Measurements from ENCODE around the gene TMEM129.
A peak's percentile ranks its signal among the peaks of the same experiment; 100 is the strongest.

The TMEM129 gene

DNA sequence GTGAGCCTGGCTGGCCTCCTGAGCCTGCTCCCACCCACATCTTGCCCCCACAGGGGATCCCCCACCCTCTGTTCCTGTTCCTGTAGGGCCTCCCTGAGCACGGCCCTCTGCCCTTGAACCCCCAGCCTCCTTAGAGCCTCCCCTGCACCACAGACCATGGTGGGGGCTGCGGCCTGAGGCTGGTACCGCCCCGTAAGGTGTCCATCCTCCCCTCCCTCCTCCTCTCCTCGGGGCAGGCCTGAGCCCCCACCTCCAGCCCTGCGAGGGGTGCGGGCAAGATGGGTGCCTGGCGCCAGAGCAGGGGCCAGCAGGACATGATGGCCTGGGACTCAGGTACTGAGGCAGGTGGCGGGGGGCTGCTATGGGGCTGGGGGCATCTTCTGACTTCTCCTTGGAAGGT is 43.5 kb upstream of the TMEM129 start:
- H3K4me3 ChIP-seq (ENCODE audit: low read length in 2 of 2) = no peak overlapping the region
- no peaks in the 10 kb centered on the region for H3K36me3 ChIP-seq (ENCODE audit: control insufficient read depth in 2 of 2, insufficient read depth in 2 of 2, low read length in 2 of 2)
- H3K27ac ChIP-seq (ENCODE audit: low read length) = no peak overlapping the region
- H3K9ac ChIP-seq (ENCODE audit: low read length in 2 of 2) = no peak overlapping the region
- no peaks in the 10 kb centered on the region for H3K9me3 ChIP-seq (ENCODE audit: control insufficient read depth in 2 of 2, low read length in 2 of 2)
- H3K27me3 ChIP-seq (ENCODE audit: control insufficient read depth in 1 of 2, insufficient read depth in 2 of 2, low read length in 2 of 2) = peaks cover 6% of the 10 kb centered on the region in 2 donors
- peaks cover 6% of the 10 kb centered on the region for H3K4me1 ChIP-seq (ENCODE audit: control insufficient read depth, insufficient read depth, low read length)

DNA sequence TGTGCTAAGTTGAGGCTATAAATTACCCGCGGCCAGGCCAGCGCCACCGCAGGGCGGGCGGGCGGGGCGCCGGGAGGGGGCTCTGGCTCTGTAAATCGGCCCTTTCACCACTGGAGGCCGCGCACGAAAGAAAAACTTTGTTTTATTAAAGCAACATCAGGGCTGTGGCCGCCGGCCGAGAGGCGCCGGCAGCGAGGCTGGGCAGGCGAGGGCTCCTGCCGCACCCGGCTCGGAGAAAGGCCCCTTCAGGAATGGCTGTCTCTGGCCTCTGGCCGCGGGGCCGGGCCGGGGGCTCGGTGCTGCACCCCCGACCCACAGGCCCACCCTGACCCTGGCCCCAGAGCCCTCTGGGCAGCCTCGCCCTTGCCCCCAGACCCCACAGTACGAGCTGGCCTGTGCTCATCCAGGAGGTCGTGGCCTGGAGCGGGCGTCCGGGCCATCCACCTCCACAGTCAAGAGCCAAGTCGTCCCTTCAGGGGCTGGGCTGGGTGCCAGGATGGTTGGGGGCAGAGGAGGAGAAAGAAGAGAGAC is 42.5 kb upstream of the TMEM129 start:
- Histone ChIP-seq H3K27me3 (ENCODE audit: control insufficient read depth in 1 of 2, insufficient read depth in 2 of 2, low read length in 2 of 2) (peaks cover 6% of the 10 kb centered on the region in 2 donors), H3K27ac (ENCODE audit: low read length) (no peak overlapping the region), H3K9me3 (ENCODE audit: control insufficient read depth in 2 of 2, low read length in 2 of 2) (no peaks in the 10 kb centered on the region), H3K4me1 (ENCODE audit: control insufficient read depth, insufficient read depth, low read length) (peaks cover 6% of the 10 kb centered on the region), H3K4me3 (ENCODE audit: low read length in 2 of 2) (peak overlapping the region in 1 of 2 donors; percentile 52), H3K36me3 (ENCODE audit: control insufficient read depth in 2 of 2, insufficient read depth in 2 of 2, low read length in 2 of 2) (no peaks in the 10 kb centered on the region), H3K9ac (ENCODE audit: low read length in 2 of 2) (no peak overlapping the region)

DNA sequence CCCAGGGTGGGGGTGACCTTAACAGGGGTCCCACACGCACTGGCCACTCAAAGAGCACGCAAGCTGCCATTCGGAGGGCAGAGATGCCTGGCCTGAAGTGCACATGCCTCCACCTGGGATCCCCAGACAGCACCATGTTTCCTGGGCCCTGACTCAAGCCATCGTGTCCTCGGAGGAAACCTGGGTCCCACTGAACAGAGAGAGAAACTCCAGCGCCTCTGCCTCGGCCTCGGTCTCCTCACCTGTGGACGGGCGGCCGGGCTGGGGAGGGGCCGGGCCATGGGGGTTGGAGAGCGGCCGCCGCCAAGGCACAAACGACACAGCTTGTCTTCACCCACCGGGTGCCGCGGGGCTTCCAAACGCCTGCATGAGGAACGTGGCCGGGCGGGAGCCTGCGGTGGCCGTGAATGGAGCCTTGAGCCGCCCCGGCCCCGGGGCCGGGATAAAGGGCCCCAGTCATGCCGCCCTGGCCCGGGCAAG is 42.0 kb upstream of the TMEM129 start:
- Histone ChIP-seq H3K9me3 (ENCODE audit: control insufficient read depth in 2 of 2, low read length in 2 of 2) (no peaks in the 10 kb centered on the region), H3K4me1 (ENCODE audit: control insufficient read depth, insufficient read depth, low read length) (peaks cover 6% of the 10 kb centered on the region), H3K27ac (ENCODE audit: low read length) (no peak overlapping the region), H3K36me3 (ENCODE audit: control insufficient read depth in 2 of 2, insufficient read depth in 2 of 2, low read length in 2 of 2) (no peaks in the 10 kb centered on the region), H3K4me3 (ENCODE audit: low read length in 2 of 2) (peak overlapping the region in 1 of 2 donors; percentile 52), H3K9ac (ENCODE audit: low read length in 2 of 2) (no peak overlapping the region), H3K27me3 (ENCODE audit: control insufficient read depth in 1 of 2, insufficient read depth in 2 of 2, low read length in 2 of 2) (peaks cover 3% of the 10 kb centered on the region in 2 donors)

DNA sequence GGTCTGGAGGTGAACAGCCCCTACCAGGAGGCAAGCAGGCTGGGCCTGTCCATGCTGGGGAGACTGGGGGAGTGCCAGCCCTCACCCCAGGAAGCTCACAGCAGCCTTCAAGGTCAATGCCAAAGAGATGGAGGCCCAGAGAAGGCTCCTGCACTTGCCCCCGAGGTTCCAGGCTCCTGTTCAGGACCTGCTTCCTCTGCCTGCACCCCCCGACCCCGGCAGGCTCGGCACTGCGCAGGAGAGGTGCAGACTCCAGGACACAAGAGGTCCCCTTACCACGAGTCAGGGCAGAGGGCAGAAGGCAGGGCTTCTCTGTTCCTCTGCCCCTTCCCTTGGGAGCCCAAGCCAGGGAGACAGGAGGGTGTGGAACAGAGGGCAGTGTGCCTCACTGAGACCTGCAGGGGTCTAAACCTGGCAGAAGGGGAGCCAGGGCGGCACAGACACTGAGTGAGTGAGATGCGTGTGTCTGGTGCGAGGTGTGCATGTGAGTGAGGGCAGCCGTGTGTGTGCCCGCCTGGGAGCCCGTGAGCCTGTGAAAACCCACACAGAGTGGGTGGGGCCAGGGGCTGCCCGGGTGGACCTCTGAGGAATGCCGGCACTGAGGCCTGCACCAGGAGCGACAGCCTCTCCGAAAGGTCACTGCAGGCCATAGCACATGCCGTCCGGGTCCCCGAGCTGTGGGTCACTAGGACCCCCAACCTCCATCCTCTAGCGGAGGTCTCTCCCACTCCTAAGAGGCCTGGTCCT is 41.3 kb upstream of the TMEM129 start:
- Histone ChIP-seq H3K36me3 (ENCODE audit: control insufficient read depth in 2 of 2, insufficient read depth in 2 of 2, low read length in 2 of 2) (no peaks in the 10 kb centered on the region), H3K4me3 (ENCODE audit: low read length in 2 of 2) (no peak overlapping the region), H3K4me1 (ENCODE audit: control insufficient read depth, insufficient read depth, low read length) (peaks cover 6% of the 10 kb centered on the region), H3K27ac (ENCODE audit: low read length) (no peak overlapping the region), H3K9me3 (ENCODE audit: control insufficient read depth in 2 of 2, low read length in 2 of 2) (no peaks in the 10 kb centered on the region), H3K9ac (ENCODE audit: low read length in 2 of 2) (no peak overlapping the region), H3K27me3 (ENCODE audit: control insufficient read depth in 1 of 2, insufficient read depth in 2 of 2, low read length in 2 of 2) (no peaks in the 10 kb centered on the region)

DNA sequence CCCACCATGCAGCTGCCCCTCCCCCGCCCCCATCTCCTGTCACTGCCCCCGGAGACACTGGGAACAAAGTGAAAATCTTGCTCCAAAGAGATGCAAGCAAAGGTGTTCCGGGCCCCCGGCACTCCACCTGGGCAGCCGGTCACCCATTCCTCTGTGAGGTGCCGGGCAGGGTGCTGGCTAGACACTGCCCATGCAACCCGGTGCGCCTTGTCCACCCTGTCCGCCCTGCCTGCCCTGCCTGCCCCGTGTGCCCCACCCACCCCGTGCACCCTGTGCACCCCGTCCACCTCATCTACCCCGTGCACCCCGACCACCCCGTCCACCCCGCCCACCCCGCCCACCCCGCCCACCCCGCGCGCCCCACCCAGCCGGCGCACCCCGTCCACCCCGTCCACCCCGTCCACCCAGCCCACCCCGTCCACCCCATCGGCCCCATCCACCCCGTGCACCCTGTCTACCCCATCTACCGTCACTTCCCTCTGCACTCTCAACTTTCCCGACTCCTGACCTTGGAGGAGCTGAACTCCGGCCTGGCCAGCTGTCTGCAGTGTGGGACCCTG is 40.1 kb upstream of the TMEM129 start:
- Histone ChIP-seq H3K27me3 (ENCODE audit: control insufficient read depth in 1 of 2, insufficient read depth in 2 of 2, low read length in 2 of 2) (no peaks in the 10 kb centered on the region), H3K4me1 (ENCODE audit: control insufficient read depth, insufficient read depth, low read length) (peaks cover 6% of the 10 kb centered on the region), H3K9ac (ENCODE audit: low read length in 2 of 2) (no peak overlapping the region), H3K4me3 (ENCODE audit: low read length in 2 of 2) (no peak overlapping the region), H3K36me3 (ENCODE audit: control insufficient read depth in 2 of 2, insufficient read depth in 2 of 2, low read length in 2 of 2) (no peaks in the 10 kb centered on the region), H3K9me3 (ENCODE audit: control insufficient read depth in 2 of 2, low read length in 2 of 2) (no peaks in the 10 kb centered on the region), H3K27ac (ENCODE audit: low read length) (no peak overlapping the region)

DNA sequence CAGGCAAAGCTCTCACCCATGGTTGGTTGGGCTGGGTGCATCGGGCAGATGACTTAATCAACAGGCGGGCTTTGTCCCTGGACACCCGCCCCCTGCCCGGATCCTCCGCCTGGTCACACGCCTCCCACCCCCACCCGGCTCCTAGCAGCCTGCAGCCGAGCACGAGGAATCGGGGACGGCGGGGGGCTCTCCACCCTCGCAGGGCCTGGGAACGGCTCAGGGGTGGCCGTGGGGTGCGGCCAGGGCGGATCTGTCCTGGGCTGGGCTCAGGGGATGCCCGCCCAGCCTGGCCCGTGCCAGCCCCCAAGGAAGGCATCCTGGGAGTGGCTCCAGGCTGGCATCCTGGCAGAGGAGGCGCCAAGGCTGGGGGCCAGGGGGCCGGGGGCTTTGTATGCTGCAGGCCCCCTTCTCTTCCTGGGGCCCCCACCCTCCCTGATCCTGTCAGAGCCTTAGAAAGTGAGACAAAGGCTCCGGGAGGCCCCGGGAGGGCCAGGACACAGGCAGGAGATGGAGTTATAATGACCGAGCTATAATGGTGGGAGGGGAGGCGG is 39.5 kb upstream of the TMEM129 start:
- no peaks in the 10 kb centered on the region for H3K9me3 ChIP-seq (ENCODE audit: control insufficient read depth in 2 of 2, low read length in 2 of 2)
- H3K4me1 ChIP-seq (ENCODE audit: control insufficient read depth, insufficient read depth, low read length) = peaks cover 6% of the 10 kb centered on the region
- no peak overlapping the region for H3K9ac ChIP-seq (ENCODE audit: low read length in 2 of 2)
- H3K36me3 ChIP-seq (ENCODE audit: control insufficient read depth in 2 of 2, insufficient read depth in 2 of 2, low read length in 2 of 2) = no peaks in the 10 kb centered on the region
- no peaks in the 10 kb centered on the region for H3K27me3 ChIP-seq (ENCODE audit: control insufficient read depth in 1 of 2, insufficient read depth in 2 of 2, low read length in 2 of 2)
- no peak overlapping the region for H3K27ac ChIP-seq (ENCODE audit: low read length)
- H3K4me3 ChIP-seq (ENCODE audit: low read length in 2 of 2) = no peak overlapping the region

DNA sequence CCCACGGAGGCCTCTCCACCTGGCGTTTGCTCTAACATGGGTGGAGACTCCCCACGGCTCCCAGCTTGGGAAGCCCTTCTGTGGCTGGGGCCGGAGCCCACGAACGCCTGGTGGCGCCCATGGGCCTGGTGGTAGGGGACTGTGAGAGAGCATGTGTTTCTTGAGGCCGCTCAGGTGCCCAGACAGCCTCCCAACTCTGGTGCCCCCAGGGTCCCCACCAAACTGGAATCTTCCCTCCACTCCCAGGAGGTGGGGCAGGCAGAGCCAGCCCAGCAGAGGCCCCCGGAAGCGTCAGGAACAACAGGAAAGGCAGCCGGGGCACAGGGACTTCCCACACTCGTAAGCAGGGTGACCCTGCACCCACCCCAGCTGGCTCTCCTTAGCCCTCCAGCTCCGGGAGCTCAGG is 38.7 kb upstream of the TMEM129 start:
- H3K27ac ChIP-seq (ENCODE audit: low read length) = no peak overlapping the region
- peaks cover 6% of the 10 kb centered on the region for H3K4me1 ChIP-seq (ENCODE audit: control insufficient read depth, insufficient read depth, low read length)
- no peaks in the 10 kb centered on the region for H3K27me3 ChIP-seq (ENCODE audit: control insufficient read depth in 1 of 2, insufficient read depth in 2 of 2, low read length in 2 of 2)
- no peak overlapping the region for H3K4me3 ChIP-seq (ENCODE audit: low read length in 2 of 2)
- no peaks in the 10 kb centered on the region for H3K9me3 ChIP-seq (ENCODE audit: control insufficient read depth in 2 of 2, low read length in 2 of 2)
- no peaks in the 10 kb centered on the region for H3K36me3 ChIP-seq (ENCODE audit: control insufficient read depth in 2 of 2, insufficient read depth in 2 of 2, low read length in 2 of 2)
- no peak overlapping the region for H3K9ac ChIP-seq (ENCODE audit: low read length in 2 of 2)

DNA sequence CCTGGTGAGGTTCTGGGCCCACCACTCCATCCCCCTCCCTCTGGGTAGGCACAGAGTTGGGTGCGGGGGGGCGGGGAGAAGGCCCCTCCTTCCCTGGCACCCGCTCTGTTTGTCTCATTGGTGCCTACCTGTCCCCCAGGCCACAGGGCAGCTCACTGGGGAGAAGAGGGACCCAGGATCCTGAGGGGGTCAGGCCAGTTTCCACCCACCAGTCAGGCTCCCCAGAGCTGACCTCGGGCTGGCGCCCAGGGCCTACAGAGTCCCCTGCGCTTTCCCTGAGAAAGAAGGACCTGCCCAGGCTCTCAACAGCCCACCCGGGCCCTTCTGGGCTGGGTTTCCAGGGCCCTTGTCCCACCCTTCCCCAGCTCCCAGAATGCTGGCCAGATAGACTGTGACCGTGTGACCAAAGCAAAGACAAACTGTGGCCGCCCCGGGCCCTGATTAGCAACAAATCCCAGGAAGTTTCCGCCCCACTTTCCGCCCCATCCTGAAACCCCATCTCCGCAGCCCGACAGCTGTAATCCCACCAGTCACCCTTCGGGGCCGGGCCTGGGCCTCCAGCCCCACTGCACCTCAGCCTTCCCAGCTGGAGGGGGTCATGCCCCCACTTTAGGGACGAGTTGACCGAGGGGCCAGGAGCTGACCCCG is 38.2 kb upstream of the TMEM129 start:
- Histone ChIP-seq H3K27ac (ENCODE audit: low read length) (no peak overlapping the region), H3K36me3 (ENCODE audit: control insufficient read depth in 2 of 2, insufficient read depth in 2 of 2, low read length in 2 of 2) (no peaks in the 10 kb centered on the region), H3K4me3 (ENCODE audit: low read length in 2 of 2) (no peak overlapping the region), H3K9ac (ENCODE audit: low read length in 2 of 2) (no peak overlapping the region), H3K9me3 (ENCODE audit: control insufficient read depth in 2 of 2, low read length in 2 of 2) (no peaks in the 10 kb centered on the region), H3K4me1 (ENCODE audit: control insufficient read depth, insufficient read depth, low read length) (peaks cover 6% of the 10 kb centered on the region), H3K27me3 (ENCODE audit: control insufficient read depth in 1 of 2, insufficient read depth in 2 of 2, low read length in 2 of 2) (no peaks in the 10 kb centered on the region)

DNA sequence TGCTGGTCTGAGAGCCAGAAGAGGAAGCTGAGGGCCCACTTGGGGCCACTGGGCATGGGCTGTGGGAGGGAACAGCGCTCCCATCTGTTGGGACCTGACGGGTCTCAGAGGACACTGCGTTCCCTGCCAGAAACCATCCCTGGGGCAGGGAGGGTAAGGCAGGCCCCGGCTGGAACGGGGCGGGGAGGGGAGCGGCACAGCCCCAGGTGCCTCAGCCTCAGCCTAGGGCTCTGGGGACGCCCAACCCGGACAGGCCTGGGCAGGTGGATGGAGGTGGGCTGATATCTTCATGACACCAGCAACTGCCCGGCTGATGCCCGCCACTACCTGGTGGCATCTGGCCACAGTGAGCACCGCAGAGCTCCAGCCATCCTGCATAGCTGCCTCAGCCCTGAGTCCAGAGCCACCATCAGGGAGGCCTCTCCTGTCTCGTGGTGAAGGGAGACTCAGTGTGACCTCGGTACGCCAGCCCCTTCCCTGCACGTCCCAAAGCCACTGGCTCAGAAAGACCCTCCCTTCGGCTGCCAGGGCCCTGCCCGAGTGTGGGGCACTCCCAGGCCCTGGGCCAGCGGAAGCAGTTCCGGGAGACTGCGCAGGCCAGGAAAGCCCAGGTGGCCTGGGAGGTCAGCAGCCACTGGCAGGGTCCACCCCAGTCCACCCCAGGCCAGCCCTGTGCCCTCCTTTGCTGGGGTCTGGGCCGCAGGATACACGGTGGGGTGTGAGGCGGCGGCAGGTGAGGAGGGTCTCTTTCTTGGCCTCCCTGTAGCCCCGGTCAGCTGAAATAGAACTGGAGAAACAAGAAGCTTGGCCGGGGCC is 37.4 kb upstream of the TMEM129 start:
- no peaks in the 10 kb centered on the region for H3K27me3 ChIP-seq (ENCODE audit: control insufficient read depth in 1 of 2, insufficient read depth in 2 of 2, low read length in 2 of 2)
- H3K36me3 ChIP-seq (ENCODE audit: control insufficient read depth in 2 of 2, insufficient read depth in 2 of 2, low read length in 2 of 2) = no peaks in the 10 kb centered on the region
- no peak overlapping the region for H3K9ac ChIP-seq (ENCODE audit: low read length in 2 of 2)
- H3K27ac ChIP-seq (ENCODE audit: low read length) = no peak overlapping the region
- no peaks in the 10 kb centered on the region for H3K4me1 ChIP-seq (ENCODE audit: control insufficient read depth, insufficient read depth, low read length)
- no peak overlapping the region for H3K4me3 ChIP-seq (ENCODE audit: low read length in 2 of 2)
- no peaks in the 10 kb centered on the region for H3K9me3 ChIP-seq (ENCODE audit: control insufficient read depth in 2 of 2, low read length in 2 of 2)

DNA sequence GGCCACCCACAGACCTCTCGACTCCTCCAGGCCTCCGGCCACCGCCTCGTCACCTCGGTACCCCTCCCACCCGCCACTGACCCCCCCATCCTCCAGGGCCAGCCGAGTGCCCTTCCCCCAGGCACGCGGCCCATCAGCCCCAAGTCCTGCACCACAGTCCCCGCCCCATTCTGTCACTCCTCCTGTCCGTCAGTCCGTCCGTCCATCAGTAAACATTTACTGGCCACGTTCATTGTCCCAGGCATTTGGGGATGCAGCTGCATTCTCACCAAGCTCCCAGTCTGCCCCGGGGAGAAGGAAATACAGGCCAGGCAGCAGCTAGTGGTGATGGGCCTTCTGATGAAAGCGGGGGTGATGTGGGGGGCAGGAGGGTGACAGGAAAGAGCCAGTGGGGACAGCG is 36.7 kb upstream of the TMEM129 start:
- Histone ChIP-seq H3K4me1 (ENCODE audit: control insufficient read depth, insufficient read depth, low read length) (no peaks in the 10 kb centered on the region), H3K27ac (ENCODE audit: low read length) (no peak overlapping the region), H3K9ac (ENCODE audit: low read length in 2 of 2) (no peak overlapping the region), H3K36me3 (ENCODE audit: control insufficient read depth in 2 of 2, insufficient read depth in 2 of 2, low read length in 2 of 2) (no peaks in the 10 kb centered on the region), H3K4me3 (ENCODE audit: low read length in 2 of 2) (no peak overlapping the region), H3K27me3 (ENCODE audit: control insufficient read depth in 1 of 2, insufficient read depth in 2 of 2, low read length in 2 of 2) (no peaks in the 10 kb centered on the region), H3K9me3 (ENCODE audit: control insufficient read depth in 2 of 2, low read length in 2 of 2) (no peaks in the 10 kb centered on the region)

All from stomach smooth muscle (tissue), 2 donors.